ENCODE measurements around the gene RFTN1. TPM values are rescaled to one million over a fixed set of nuclear protein-coding genes. Genes with fewer than 3 reads are reported as not detected.

The RFTN1 gene
- total and polyA plus RNA-seq, 10 of the 15 experiments (the other 5 are each of a cell fraction or from before 2014, with no cell fraction given) = 20.6 to 213 (median 147) TPM

GRCh38 chr3:16484984-16485383, 28.5 kb downstream of the RFTN1 start:
- H3K4me2 ChIP-seq (ENCODE audit: control insufficient read depth, insufficient read depth) = no peak overlapping the region
- H2AFZ ChIP-seq (ENCODE audit: control insufficient read depth, low read depth, low read length) = no peak overlapping the region
- DNase-seq (ENCODE audit: low read depth, low spot score) (no peak), ATAC-seq (no peak), FAIRE-seq (no peak)
- H3K9ac ChIP-seq (ENCODE audit: control insufficient read depth, insufficient read depth, low read length) = no peak overlapping the region
- H3K27ac ChIP-seq (ENCODE audit: control insufficient read depth, insufficient read depth) = no peak overlapping the region
- TF ChIP-seq SIN3A (IDR thresholded peaks at IDR 0.05; ENCODE audit: low read depth, low read length) (no peak), NFIC (IDR thresholded peaks at IDR 0.05; ENCODE audit: low read depth, low read length) (no peak), CREM (IDR thresholded peaks at IDR 0.05; ENCODE audit: low read depth) (no peak), POU2F2 (IDR thresholded peaks at IDR 0.05; ENCODE audit: borderline replicate concordance, low read depth, low read length) (no peak), KAT2A (conservative IDR thresholded peaks at IDR 0.05; ENCODE audit: control insufficient read depth, low read depth, low read length) (no peak), TCF7 (IDR thresholded peaks at IDR 0.05; ENCODE audit: borderline replicate concordance) (no peak), ATF7 (IDR thresholded peaks at IDR 0.05; ENCODE audit: low read depth) (no peak), SMAD5 (IDR thresholded peaks at IDR 0.05; ENCODE audit: low read depth) (no peak), SMC3 (IDR thresholded peaks at IDR 0.05; ENCODE audit: borderline replicate concordance, low read length) (no peak), NFYB (IDR thresholded peaks at IDR 0.05; ENCODE audit: insufficient read depth, low read depth, low read length) (no peak), MYB (IDR thresholded peaks at IDR 0.05; ENCODE audit: borderline replicate concordance, low read depth, low read length) (no peak), EED (IDR thresholded peaks at IDR 0.05; ENCODE audit: low read depth) (no peak), CEBPZ (IDR thresholded peaks at IDR 0.05; ENCODE audit: low read depth, low read length) (no peak), GATAD2B (conservative IDR thresholded peaks at IDR 0.05; ENCODE audit: low read depth) (no peak), TAF1 (IDR thresholded peaks at IDR 0.05; ENCODE audit: borderline replicate concordance, low read depth, low read length) (no peak), NFXL1 (IDR thresholded peaks at IDR 0.05; ENCODE audit: borderline replicate concordance) (no peak), POLR2AphosphoS2 (IDR thresholded peaks at IDR 0.05; ENCODE audit: low read depth, low read length) (no peak)
- TF ChIP-seq, protein P1, sequence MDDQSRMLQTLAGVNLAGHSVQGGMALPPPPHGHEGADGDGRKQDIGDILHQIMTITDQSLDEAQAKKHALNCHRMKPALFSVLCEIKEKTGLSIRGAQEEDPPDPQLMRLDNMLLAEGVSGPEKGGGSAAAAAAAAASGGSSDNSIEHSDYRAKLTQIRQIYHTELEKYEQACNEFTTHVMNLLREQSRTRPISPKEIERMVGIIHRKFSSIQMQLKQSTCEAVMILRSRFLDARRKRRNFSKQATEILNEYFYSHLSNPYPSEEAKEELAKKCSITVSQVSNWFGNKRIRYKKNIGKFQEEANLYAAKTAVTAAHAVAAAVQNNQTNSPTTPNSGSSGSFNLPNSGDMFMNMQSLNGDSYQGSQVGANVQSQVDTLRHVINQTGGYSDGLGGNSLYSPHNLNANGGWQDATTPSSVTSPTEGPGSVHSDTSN (IDR thresholded peaks at IDR 0.05; ENCODE audit: insufficient replicate concordance, low read depth, low read length) = no peak
- TF ChIP-seq, protein P2, sequence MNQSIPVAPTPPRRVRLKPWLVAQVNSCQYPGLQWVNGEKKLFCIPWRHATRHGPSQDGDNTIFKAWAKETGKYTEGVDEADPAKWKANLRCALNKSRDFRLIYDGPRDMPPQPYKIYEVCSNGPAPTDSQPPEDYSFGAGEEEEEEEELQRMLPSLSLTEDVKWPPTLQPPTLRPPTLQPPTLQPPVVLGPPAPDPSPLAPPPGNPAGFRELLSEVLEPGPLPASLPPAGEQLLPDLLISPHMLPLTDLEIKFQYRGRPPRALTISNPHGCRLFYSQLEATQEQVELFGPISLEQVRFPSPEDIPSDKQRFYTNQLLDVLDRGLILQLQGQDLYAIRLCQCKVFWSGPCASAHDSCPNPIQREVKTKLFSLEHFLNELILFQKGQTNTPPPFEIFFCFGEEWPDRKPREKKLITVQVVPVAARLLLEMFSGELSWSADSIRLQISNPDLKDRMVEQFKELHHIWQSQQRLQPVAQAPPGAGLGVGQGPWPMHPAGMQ (IDR thresholded peaks at IDR 0.05; ENCODE audit: borderline replicate concordance) = no peak
- in situ Hi-C loops (cut with MboI) (no loop called here), intact Hi-C loops (cut with micrococcal nuclease; ENCODE audit: unreplicated experiment) (no loop called here)
- no peaks in the 10 kb centered on the region for H3K9me3 ChIP-seq (replicated peaks; ENCODE audit: control insufficient read depth, insufficient read depth, low read length)
- no TSS peak for BruUV-seq (replicated peaks)
- H3K36me3 ChIP-seq (ENCODE audit: control insufficient read depth in 2 of 2, insufficient read depth in 2 of 2, low read length in 1 of 2) = peaks cover 7 to 9% of the 10 kb centered on the region in 2 experiments; a peak in 3 of 4 replicates
- H4K20me1 ChIP-seq (ENCODE audit: control insufficient read depth, insufficient read depth) = no peaks in the 10 kb centered on the region
- ChIA-PET POLR2A (interaction anchor here (0.7 to 5.1 kb wide), 7 partner anchors 8 to 61 kb away, joined by 3 to 47 read pairs (median 3); no protein-coding TSS in a partner anchor), SMC1A (ENCODE audit: uncharacterized antibody, unreplicated experiment) (interaction anchor here (0.6 to 11.7 kb wide), 9 partner anchors 18 to 196 kb away, joined by 3 to 295 read pairs (median 4); partner anchors contain the start of gene RFTN1), CTCF (interaction anchor here (0.6 to 4.9 kb wide), 4 partner anchors 11 to 196 kb away, joined by 3 to 29 read pairs (median 4); no protein-coding TSS in a partner anchor), RAD21 (ENCODE audit: unreplicated experiment) (interaction anchor here (0.9 to 5.6 kb wide), 4 partner anchors 12 to 115 kb away, joined by 3 to 50 read pairs (median 3); no protein-coding TSS in a partner anchor)
- H3K27me3 ChIP-seq (replicated peaks in 1 of 2; ENCODE audit: control insufficient read depth in 2 of 2, insufficient read depth in 2 of 2, low read length in 1 of 2) = no peaks in the 10 kb centered on the region
- peaks cover 28% of the 10 kb centered on the region for H3K4me1 ChIP-seq (ENCODE audit: control insufficient read depth, insufficient read depth, low read length)
- WGBS (ENCODE audit: insufficient coverage, insufficient replicate concordance, low lambda C conversion rate, missing lambda C conversion rate) = 47% methylated on average over 2 of the region's 2 CpGs
- peaks cover 60% of the 10 kb centered on the region for H3K79me2 ChIP-seq (ENCODE audit: control insufficient read depth, insufficient read depth, low read length)
- no peak overlapping the region for H3K4me3 ChIP-seq
